AG04450 (cell line): Measurements from ENCODE around the gene HRK. TPM values are rescaled to one million over a fixed set of nuclear protein-coding genes. Genes with fewer than 3 reads are reported as not detected.

Source experiments
- CTCF ChIA-PET: fragments of 300-600, 350-600 bp; formaldehyde crosslinking; extraction: SDS; loops from one replicate; lab custom pipeline; 2022; ENCODE audit warnings: antibody characterized with exemption, inconsistent platforms; lab: Charles Lee
- POLR2A ChIA-PET: fragments of 350-600 bp; formaldehyde crosslinking; extraction: SDS; loops from one replicate; lab custom pipeline; 2021; ENCODE audit warnings: antibody characterized with exemption, inconsistent platforms; lab: Yijun Ruan, JAX
- DNase-seq: peaks from one replicate; pipeline ENCODE4 v3.0.0-alpha.2; 2011; ENCODE audit warnings: low read depth, low spot score
- H3K27ac ChIP-seq: one replicate; pipeline ENCODE4 v1.5.1; 2012; ENCODE audit warnings: low read depth, low read length, control low read depth
- H3K27me3 ChIP-seq: one replicate; pipeline ENCODE4 v1.6.0; 2012; ENCODE audit warnings: low read length; ENCODE audit not compliant: control insufficient read depth, insufficient read depth
- H3K4me3 ChIP-seq: 2 replicates; pipeline ENCODE4 v1.5.1; 2011; ENCODE audit warnings: mild to moderate bottlenecking, low read depth, low read length, control low read depth
- H3K9me3 ChIP-seq: 2 replicates; pipeline ENCODE4 v1.5.1; 2012; ENCODE audit warnings: low read length; ENCODE audit not compliant: control insufficient read depth, insufficient read depth
- CTCF ChIP-seq: IDR thresholded peaks from 2 replicates; pipeline ENCODE4 v1.5.1; 2011; ENCODE audit warnings: low read depth, low read length, control low read depth, inconsistent platforms
- polyA plus RNA-seq: library from polyadenylated mRNA; depleted of rRNA; stranded (reverse); fragments of >200 nt; gene quantifications from 2 replicates; pipeline ENCODE4 v1.2.3, GENCODE V29; 2011

The HRK gene
- polyA plus RNA-seq, 1 experiment, result not detected

GRCh38 chr12:116885491-116885890 lies 4.2 kb upstream of the HRK start:
- no peak for DNase-seq
- CTCF ChIA-PET, result no interaction called here
- peaks cover 35% of the 10 kb centered on the region for H3K27me3 ChIP-seq

GRCh38 chr12:116884871-116885270 lies 3.6 kb upstream of the HRK start:
- CTCF ChIA-PET, result no interaction called here
- H3K4me3 ChIP-seq, result no peak overlapping the region
- peaks cover 41% of the 10 kb centered on the region for H3K27me3 ChIP-seq
- POLR2A ChIA-PET, result interaction anchor here (0.7 kb wide), 1 partner anchor 23 kb away, joined by 5 read pairs; no protein-coding TSS in a partner anchor
- no peaks in the 10 kb centered on the region for H3K9me3 ChIP-seq
- no peak overlapping the region for H3K27ac ChIP-seq
- DNase-seq, result no peak
- no peak for TF ChIP-seq CTCF

More at GRCh38 chr12:116885491-116885890, 4.2 kb upstream of the HRK start:
- POLR2A ChIA-PET, result interaction anchor here (0.7 kb wide), 1 partner anchor 24 kb away, joined by 5 read pairs; no protein-coding TSS in a partner anchor
- Histone ChIP-seq H3K4me3 (no peak overlapping the region), H3K9me3 (no peaks in the 10 kb centered on the region), H3K27ac (no peak overlapping the region)
- TF ChIP-seq CTCF, result no peak

- Histone ChIP-seq H3K9me3 (no peaks in the 10 kb centered on the region; the same call in 1 of the 2 replicates), H3K27ac (no peak overlapping the region), H3K27me3 (peaks cover 59% of the 10 kb centered on the region), H3K4me3 (no peak overlapping the region)
- POLR2A ChIA-PET, result no interaction called here
- DNase-seq, result no peak
- CTCF ChIA-PET, result interaction anchor here (0.6 to 2.8 kb wide), 11 partner anchors 13 to 931 kb away, joined by 3 to 37 read pairs (median 4); no protein-coding TSS in a partner anchor
- TF ChIP-seq CTCF, result peak; percentile 56
Observed at GRCh38 chr12:116882742-116883141, 1.5 kb upstream of the HRK start.

- ChIA-PET POLR2A (no interaction called here), CTCF (interaction anchor here (0.6 to 2.8 kb wide), 11 partner anchors 12 to 282 kb away, joined by 3 to 37 read pairs (median 4); no protein-coding TSS in a partner anchor)
- DNase-seq, result no peak
- Histone ChIP-seq H3K4me3 (no peak overlapping the region), H3K27me3 (peaks cover 64% of the 10 kb centered on the region), H3K27ac (no peak overlapping the region), H3K9me3 (no peaks in the 10 kb centered on the region; the same call in 1 of the 2 replicates)
- no peak for TF ChIP-seq CTCF
Observed at GRCh38 chr12:116881877-116882507, 751 bp upstream of the HRK start.

- POLR2A ChIA-PET, result interaction anchor here (0.6 kb wide), 1 partner anchor 19 kb away, joined by 3 read pairs; no protein-coding TSS in a partner anchor
Observed at GRCh38 chr12:116880817-116881324, 370 bp downstream of the HRK start.

More at GRCh38 chr12:116880817-116881324, 370 bp downstream of the HRK start:
- CTCF ChIA-PET, result interaction anchor here (2.3 kb wide), 1 partner anchor 172 kb away, joined by 13 read pairs; no protein-coding TSS in a partner anchor
- H3K27ac ChIP-seq, result no peak overlapping the region
- DNase-seq, result no peak
- H3K27me3 ChIP-seq, result peaks cover 73% of the 10 kb centered on the region
- no peaks in the 10 kb centered on the region; the same call in 1 of the 2 replicates for H3K9me3 ChIP-seq
- no peak for TF ChIP-seq CTCF
- H3K4me3 ChIP-seq, result peak overlapping the region; percentile 4; the same call in 1 of the 2 replicates
